ENCODE data around the gene WDR20.
"Not testable (repeated sequence)": the region's sequence is repeated elsewhere in the genome, so short reads cannot be mapped to it uniquely, and the experiment has no call there.

WDR20 gene

DNA sequence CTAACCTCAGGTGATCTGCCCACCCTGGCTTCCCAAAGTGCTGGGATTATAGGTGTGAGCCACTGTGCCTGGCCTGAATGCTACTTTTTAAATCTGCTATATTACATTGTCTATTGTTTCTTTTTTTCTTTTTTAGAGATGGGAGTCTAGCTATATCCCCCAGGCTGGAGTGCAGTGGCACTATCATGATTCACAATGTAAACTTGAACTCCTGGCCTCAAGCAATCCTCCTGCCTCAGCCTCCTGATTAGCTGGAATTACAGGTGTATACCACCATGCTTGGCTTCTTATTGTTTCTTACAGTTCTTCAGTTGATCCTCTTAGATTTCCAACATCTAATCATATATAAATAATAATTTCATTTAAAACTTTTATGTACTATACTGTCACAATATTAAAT lies 15.3 kb upstream of the WDR20 start:
- Histone ChIP-seq H3K4me3 (replicated peaks; ENCODE audit: low read depth, low read length) (no peak overlapping the region), H3K27me3 (replicated peaks; ENCODE audit: control insufficient read depth, insufficient read depth, low read length) (no peaks in the 10 kb centered on the region), H3K36me3 (ENCODE audit: control insufficient read depth, insufficient read depth, low read length) (no peaks in the 10 kb centered on the region)
- DNase-seq (ENCODE audit: extremely low read depth, insufficient read length) = no peak
- TF ChIP-seq CTCF (IDR thresholded peaks at IDR 0.05; ENCODE audit: insufficient read depth, low read length, poor library complexity, severe bottlenecking) = no peak

DNA sequence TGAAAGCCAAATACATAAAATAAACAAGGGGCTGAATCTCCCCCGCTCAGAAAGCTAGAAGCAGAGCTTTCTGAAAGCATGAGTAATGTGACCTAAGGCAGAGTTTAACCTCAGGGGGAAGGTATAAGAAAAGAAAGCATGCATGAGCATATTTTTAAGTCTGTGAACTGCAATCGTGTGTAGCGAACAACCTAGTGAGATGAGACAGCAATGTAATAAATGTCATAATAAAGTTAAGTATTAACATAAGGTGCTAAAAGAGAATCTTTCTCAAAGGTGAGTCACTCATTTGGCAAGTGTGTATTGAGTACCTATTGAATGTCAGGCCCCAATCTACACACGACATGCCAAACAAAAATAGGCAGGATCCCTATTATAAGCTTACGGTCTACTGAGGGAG lies 14.2 kb upstream of the WDR20 start:
- Histone ChIP-seq H3K27me3 (replicated peaks; ENCODE audit: control insufficient read depth, insufficient read depth, low read length) (no peaks in the 10 kb centered on the region), H3K36me3 (ENCODE audit: control insufficient read depth, insufficient read depth, low read length) (no peaks in the 10 kb centered on the region), H3K4me3 (replicated peaks; ENCODE audit: low read depth, low read length) (no peak overlapping the region)
- TF ChIP-seq CTCF (IDR thresholded peaks at IDR 0.05; ENCODE audit: insufficient read depth, low read length, poor library complexity, severe bottlenecking) = no peak
- DNase-seq (ENCODE audit: extremely low read depth, insufficient read length) = no peak

GRCh38 chr14:102126807-102127455 lies 12.8 kb upstream of the WDR20 start:
- TF ChIP-seq CTCF (IDR thresholded peaks at IDR 0.05; ENCODE audit: insufficient read depth, low read length, poor library complexity, severe bottlenecking) = no peak
- H3K4me3 ChIP-seq (replicated peaks; ENCODE audit: low read depth, low read length) = no peak overlapping the region
- no peaks in the 10 kb centered on the region for H3K36me3 ChIP-seq (ENCODE audit: control insufficient read depth, insufficient read depth, low read length)
- H3K27me3 ChIP-seq (replicated peaks; ENCODE audit: control insufficient read depth, insufficient read depth, low read length) = no peaks in the 10 kb centered on the region
- no peak for DNase-seq (ENCODE audit: extremely low read depth, insufficient read length)

DNA sequence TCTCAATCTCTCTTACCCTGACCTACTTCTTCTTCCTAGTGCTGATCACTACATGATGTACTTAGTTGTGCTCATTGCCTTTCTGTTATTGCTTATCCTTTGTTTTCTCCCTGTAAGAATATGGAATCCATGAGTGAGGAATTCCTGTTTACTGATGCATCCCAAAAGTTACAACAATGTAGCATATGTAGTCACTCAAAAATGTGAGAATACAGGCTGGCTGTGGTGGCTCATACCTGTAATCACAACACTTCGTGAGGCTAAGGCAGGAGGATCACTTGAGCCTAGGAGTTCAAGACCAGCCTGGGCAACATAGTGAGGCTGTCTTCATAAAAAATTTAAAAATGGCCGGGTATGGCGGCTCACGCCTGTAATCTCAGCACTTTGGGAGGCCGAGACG lies 8.0 kb upstream of the WDR20 start:
- Histone ChIP-seq H3K27me3 (replicated peaks; ENCODE audit: control insufficient read depth, insufficient read depth, low read length) (no peaks in the 10 kb centered on the region), H3K36me3 (ENCODE audit: control insufficient read depth, insufficient read depth, low read length) (no peaks in the 10 kb centered on the region), H3K4me3 (replicated peaks; ENCODE audit: low read depth, low read length) (no peak overlapping the region)
- DNase-seq (ENCODE audit: extremely low read depth, insufficient read length) = no peak
- no peak for TF ChIP-seq CTCF (IDR thresholded peaks at IDR 0.05; ENCODE audit: insufficient read depth, low read length, poor library complexity, severe bottlenecking)

GRCh38 chr14:102134021-102134420 lies 5.7 kb upstream of the WDR20 start:
- not testable (repeated sequence) for DNase-seq (ENCODE audit: extremely low read depth, insufficient read length); H3K27me3 ChIP-seq (replicated peaks; ENCODE audit: control insufficient read depth, insufficient read depth, low read length); H3K36me3 ChIP-seq (ENCODE audit: control insufficient read depth, insufficient read depth, low read length); H3K4me3 ChIP-seq (replicated peaks; ENCODE audit: low read depth, low read length)

GRCh38 chr14:102134719-102135118 lies 5.0 kb upstream of the WDR20 start:
- DNase-seq (ENCODE audit: extremely low read depth, insufficient read length); H3K4me3 ChIP-seq (replicated peaks; ENCODE audit: low read depth, low read length); H3K36me3 ChIP-seq (ENCODE audit: control insufficient read depth, insufficient read depth, low read length); H3K27me3 ChIP-seq (replicated peaks; ENCODE audit: control insufficient read depth, insufficient read depth, low read length): not testable (repeated sequence)

DNA sequence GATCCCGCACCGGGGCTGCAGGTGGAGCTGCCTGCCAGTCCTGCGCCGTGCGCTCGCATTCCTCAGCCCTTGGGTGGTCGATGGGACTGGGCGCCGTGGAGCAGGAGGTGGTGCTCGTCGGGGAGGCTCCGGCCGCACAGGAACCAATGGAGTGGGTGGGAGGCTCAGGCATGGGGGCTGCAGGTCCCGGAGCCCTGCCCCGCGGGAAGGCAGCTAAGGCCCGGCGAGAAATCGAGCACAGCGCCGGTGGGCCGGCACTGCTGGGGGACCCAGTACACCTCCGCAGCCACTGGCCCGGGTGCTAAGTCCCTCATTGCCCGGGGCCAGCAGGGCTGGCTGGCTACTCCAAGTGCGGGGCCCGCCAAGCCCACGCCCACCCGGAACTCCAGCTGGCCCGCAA lies 4.2 kb upstream of the WDR20 start:
- H3K4me3 ChIP-seq (replicated peaks; ENCODE audit: low read depth, low read length); DNase-seq (ENCODE audit: extremely low read depth, insufficient read length); H3K36me3 ChIP-seq (ENCODE audit: control insufficient read depth, insufficient read depth, low read length); H3K27me3 ChIP-seq (replicated peaks; ENCODE audit: control insufficient read depth, insufficient read depth, low read length): not testable (repeated sequence)

Data from GM06990 (cell line).